K562 (cell line): ENCODE data around the gene NPY5R. TPM values are rescaled to one million over a fixed set of nuclear protein-coding genes. Genes with fewer than 3 reads are reported as not detected.

Experiments
- ATAC-seq: fragments of 200-7000 bp; cut with Tn5 transposase; 3 replicates; pipeline ENCODE4 v1.9.1; 2020; ENCODE audit warnings: moderate library complexity
- BruUV-seq: library from RNA; stranded (reverse); fragments of 400-500 nt; replicated peaks from 2 replicates; lab custom pipeline; 2021; lab: Mats Ljungman, UMichigan
- CTCF ChIA-PET: fragments of 300-600 bp; formaldehyde crosslinking; extraction: SDS; loops from one replicate; lab custom pipeline; 2021; ENCODE audit warnings: low intra/inter-chr PET ratio; lab: Yijun Ruan, JAX
- POLR2A ChIA-PET: fragments of 300-600, 350-650 bp; sonication (Branson Sonifier 250); formaldehyde crosslinking; extraction: SDS; loops from one replicate; lab custom pipeline; 2021; ENCODE audit warnings: antibody characterized with exemption, inconsistent platforms; lab: Yijun Ruan, JAX
- DNase-seq, 4 experiments: peaks; one replicate each; pipeline versions ENCODE4 v3.0.0 to v3.0.0-alpha.2; 2011 to 2018; ENCODE audit warnings: low spot score in 3 of 4, mixed read lengths in 3 of 4; ENCODE audit errors: extremely low read depth in 1 of 4
- FAIRE-seq: peaks from 2 replicates; lab custom pipeline; 2011; peaks lifted over from hg19 to GRCh38; lab: Jason Lieb, UNC
- H2AFZ ChIP-seq: 2 replicates; pipeline ENCODE4 v1.6.0; 2011; ENCODE audit warnings: low read depth, low read length, control low read depth, inconsistent platforms
- H3K27ac ChIP-seq: fragments of 200-600 bp; 3 replicates; pipeline ENCODE4 v1.8.0; 2011; ENCODE audit warnings: low read depth, mild to moderate bottlenecking, control low read depth, inconsistent platforms, low read length, moderate library complexity, mixed read lengths; ENCODE audit errors: extremely low read depth
- H3K27me3 ChIP-seq, 2 experiments: fragments of 300-600 bp in 1 of 2; 2 replicates in 1 of 2; 3 replicates in 1 of 2; pipeline versions ENCODE4 v1.6.0 to v1.8.0; 2011; ENCODE audit warnings: inconsistent platforms in 2 of 2, low read length in 2 of 2, mild to moderate bottlenecking in 1 of 2, mixed read lengths in 1 of 2, moderate library complexity in 1 of 2; ENCODE audit not compliant: control insufficient read depth in 2 of 2, insufficient read depth in 2 of 2
- H3K36me3 ChIP-seq: fragments of 300-600 bp; 3 replicates; pipeline ENCODE4 v1.8.0; 2011; ENCODE audit warnings: mild to moderate bottlenecking, low read length, inconsistent platforms; ENCODE audit not compliant: control insufficient read depth, insufficient read depth
- H3K4me1 ChIP-seq, 2 experiments: fragments of 200-600 bp in 1 of 2; replicated peaks in 1 of 2; 2 replicates in 1 of 2; 3 replicates in 1 of 2; pipeline versions ENCODE4 v1.5.1 to v1.8.0; 2011; ENCODE audit warnings: inconsistent platforms in 2 of 2, low read length in 2 of 2, mild to moderate bottlenecking in 1 of 2, mixed read lengths in 1 of 2, moderate library complexity in 1 of 2; ENCODE audit not compliant: control insufficient read depth in 2 of 2, insufficient read depth in 2 of 2
- H3K4me2 ChIP-seq: 2 replicates; pipeline ENCODE4 v1.6.1; 2011; ENCODE audit warnings: low read length, control low read depth, inconsistent platforms, mixed read lengths; ENCODE audit not compliant: insufficient read depth
- H3K4me3 ChIP-seq: fragments of 200-600 bp; sonication (generic), shearing (Covaris generic); 2 replicates; pipeline ENCODE4 v1.5.1; 2016; ENCODE audit warnings: control low read depth, inconsistent platforms
- H3K79me2 ChIP-seq: fragments of 200-600 bp; 3 replicates; pipeline ENCODE4 v1.8.0; 2011; ENCODE audit warnings: low read length, inconsistent platforms; ENCODE audit not compliant: control insufficient read depth, insufficient read depth
- H3K9ac ChIP-seq, 2 experiments: 2 replicates each; pipeline versions ENCODE4 v1.6.0 to v1.6.1; 2011; ENCODE audit warnings: low read depth in 2 of 2, low read length in 2 of 2, control low read depth in 1 of 2, inconsistent platforms in 1 of 2, mild to moderate bottlenecking in 1 of 2, mixed read lengths in 1 of 2; ENCODE audit not compliant: insufficient read depth in 1 of 2
- H3K9me1 ChIP-seq: one replicate; pipeline ENCODE4 v1.6.0; 2011; ENCODE audit warnings: inconsistent platforms, mild to moderate bottlenecking, low read length, moderate library complexity; ENCODE audit not compliant: control insufficient read depth, insufficient read depth
- H3K9me3 ChIP-seq: replicated peaks from 2 replicates; pipeline ENCODE4 v1.5.1; 2011; ENCODE audit warnings: low read depth, low read length, inconsistent platforms; ENCODE audit not compliant: control insufficient read depth, insufficient read depth
- H4K20me1 ChIP-seq: replicated peaks from 2 replicates; pipeline ENCODE4 v1.6.1; 2011; ENCODE audit warnings: low read length, inconsistent platforms, mixed read lengths; ENCODE audit not compliant: control insufficient read depth, insufficient read depth
- BRD4 ChIP-seq: fragments of 200-600 bp; sonication (generic); IDR thresholded peaks from 2 replicates; pipeline ENCODE4 v1.6.1; 2017; ENCODE audit warnings: inconsistent platforms
- CBFA2T2 ChIP-seq: fragments of 450-650 bp; conservative IDR thresholded peaks from 2 replicates; pipeline ENCODE4 v1.6.1; 2017; ENCODE audit warnings: mild to moderate bottlenecking
- GABPB1 ChIP-seq: sonication (generic); formaldehyde crosslinking; IDR thresholded peaks from 2 replicates; pipeline ENCODE4 v1.8.0; 2022; ENCODE audit warnings: mild to moderate bottlenecking, missing genetic modification reagents
- HCFC1 ChIP-seq: IDR thresholded peaks from 2 replicates; pipeline ENCODE4 v1.6.1; 2012; ENCODE audit warnings: low read depth, low read length, improper control_type of control experiment
- HDAC2 ChIP-seq: fragments of 450-650 bp; IDR thresholded peaks from 2 replicates; pipeline ENCODE4 v1.6.1; 2016; ENCODE audit warnings: mild to moderate bottlenecking
- KDM5B ChIP-seq: fragments of 200-600 bp; sonication (generic); IDR thresholded peaks from 2 replicates; pipeline ENCODE4 v1.6.1; 2012; ENCODE audit warnings: low read depth, mild to moderate bottlenecking, moderate library complexity, low read length, control low read depth, inconsistent platforms; ENCODE audit not compliant: insufficient replicate concordance
- MAX ChIP-seq: sonication (generic); formaldehyde crosslinking; IDR thresholded peaks from 2 replicates; pipeline ENCODE4 v1.9.0; 2022; ENCODE audit warnings: mild to moderate bottlenecking, missing genetic modification reagents
- MEF2D ChIP-seq: conservative IDR thresholded peaks from 2 replicates; pipeline ENCODE4 v1.6.1; 2016; ENCODE audit warnings: low read depth, missing genetic modification characterization, missing compliant biosample characterization
- MEIS2 ChIP-seq: fragments of 450-650 bp; IDR thresholded peaks from 2 replicates; pipeline ENCODE4 v1.6.1; 2014; ENCODE audit warnings: mild to moderate bottlenecking; ENCODE audit not compliant: partially characterized antibody
- PCBP1 ChIP-seq: fragments of 200-400 bp; formaldehyde crosslinking; IDR thresholded peaks from 2 replicates; pipeline ENCODE4 v1.6.1; 2018; ENCODE audit warnings: mild to moderate bottlenecking, low read depth, low read length; ENCODE audit not compliant: poor library complexity, severe bottlenecking
- PCBP2 ChIP-seq: fragments of 200-400 bp; formaldehyde crosslinking; IDR thresholded peaks from 2 replicates; pipeline ENCODE4 v1.6.1; 2018; ENCODE audit warnings: low read length, low read depth, mild to moderate bottlenecking, moderate library complexity; ENCODE audit not compliant: poor library complexity, severe bottlenecking
- SMARCA5 ChIP-seq: fragments of 450-650 bp; IDR thresholded peaks from 2 replicates; pipeline ENCODE4 v1.6.1; 2016
- TBP ChIP-seq: optimal IDR thresholded peaks from 2 replicates; pipeline ENCODE3; 2011; ENCODE audit warnings: low read depth, low read length, improper control_type of control experiment
- TOE1 ChIP-seq, 2 experiments: fragments of 450-650 bp in 1 of 2; sonication (generic) in 1 of 2; formaldehyde crosslinking in 1 of 2; IDR thresholded peaks; 2 replicates each; pipeline versions ENCODE4 v1.7.1 to v1.8.0; 2016 to 2022; ENCODE audit warnings: borderline replicate concordance in 2 of 2, mild to moderate bottlenecking in 2 of 2, antibody characterized with exemption in 1 of 2, inconsistent platforms in 1 of 2, low read depth in 1 of 2, missing genetic modification reagents in 1 of 2, moderate library complexity in 1 of 2
- XRCC4 ChIP-seq: IDR thresholded peaks from one replicate; pipeline ENCODE4 v1.6.1; 2011; ENCODE audit not compliant: insufficient read depth, insufficient read length; ENCODE audit errors: extremely low read depth
- ZBTB26 ChIP-seq: fragments of 450-650 bp; formaldehyde crosslinking; IDR thresholded peaks from 2 replicates; pipeline ENCODE4 v1.4.0; 2022; ENCODE audit warnings: missing genetic modification characterization
- ZHX1 ChIP-seq: fragments of 150-350 bp; conservative IDR thresholded peaks from 2 replicates; pipeline ENCODE4 v1.6.1; 2014; ENCODE audit warnings: low read length
- ZNF134 ChIP-seq: fragments of 250-450 bp; sonication (Bioruptor Pico); conservative IDR thresholded peaks from 2 replicates; pipeline ENCODE4 v1.4.0; 2020
- WGBS: fragments of 100-300 bp; shearing (Covaris generic); methylation state at CpG from one replicate; pipeline ENCODE4 v1.1.6; 2016; ENCODE audit warnings: low coverage, mixed read lengths; ENCODE audit not compliant: insufficient coverage; ENCODE audit errors: missing lambda C conversion rate; 5-methylcytosine and 5-hydroxymethylcytosine counted together
- in situ Hi-C: fragments of 300-500 bp; cut with MboI; formaldehyde crosslinking; loops from 4 replicates; pipeline ENCODE4 v1.15.0; 2018; ENCODE audit warnings: inconsistent platforms, mixed read lengths
- intact Hi-C: fragments of 100-400 bp; cut with micrococcal nuclease; formaldehyde crosslinking; loops from 2 replicates; pipeline ENCODE4 v1.14.2; 2022
- polyA plus RNA-seq, 8 experiments: library from polyadenylated mRNA; depleted of rRNA in 4 of 8; stranded (reverse) in 5 of 8; unstranded in 3 of 8; fragments of >200 nt; fragmentation: Nextera tagmentation in 2 of 8; fragmentation: Illumina TruSeq in 1 of 8; extraction: Ambion mirVana in 2 of 8; extraction: Trizol in 1 of 8; gene quantifications; 2 replicates each; pipeline versions ENCODE4 v1.2.1 to v1.2.3, GENCODE V29; 2011 to 2014; ENCODE audit warnings: inconsistent platforms in 1 of 8, missing spikeins in 1 of 8
- total RNA-seq, 7 experiments: library from RNA; depleted of rRNA in 6 of 7; stranded (reverse); fragments of >200 nt in 6 of 7; fragmentation: Illumina TruSeq in 2 of 7; extraction: Trizol in 2 of 7; gene quantifications; 2 replicates each; pipeline versions ENCODE4 v1.2.1 to v1.2.3, GENCODE V29; 2011 to 2021; ENCODE audit warnings: low replicate concordance in 1 of 7

Gene NPY5R
- total and polyA plus RNA-seq, 9 of the 15 experiments (the other 6 are each of a cell fraction or from before 2014, with no cell fraction given) = not detected

GRCh38 chr4:163378661-163379060 is 35.0 kb downstream of the NPY5R start (continued):
- no peak for TF ChIP-seq KDM5B
- TF ChIP-seq PCBP2 = no peak
- no peak for TF ChIP-seq ZBTB26 (CRISPR knock-in tag)

GRCh38 chr4:163380703-163381102 is 37.0 kb downstream of the NPY5R start:
- H3K4me3 ChIP-seq = no peak overlapping the region
- WGBS = 1% methylated on average over 5 of the region's 5 CpGs
- DNase-seq = no peak
- ATAC-seq = no peak
- H4K20me1 ChIP-seq = no peaks in the 10 kb centered on the region
- no peak overlapping the region for H2AFZ ChIP-seq
- H3K9me1 ChIP-seq = no peaks in the 10 kb centered on the region
- no TSS peak for BruUV-seq
- no peaks in the 10 kb centered on the region for H3K36me3 ChIP-seq
- no peak for FAIRE-seq
- in situ Hi-C loops = no loop called here
- POLR2A ChIA-PET = interaction anchor here (0.6 kb wide), 1 partner anchor 11 kb away, joined by 3 read pairs; no protein-coding TSS in a partner anchor
- no peak overlapping the region for H3K27ac ChIP-seq
- H3K79me2 ChIP-seq = no peaks in the 10 kb centered on the region
- no peaks in the 10 kb centered on the region for H3K4me1 ChIP-seq
- CTCF ChIA-PET = no interaction called here
- no peak overlapping the region for H3K4me2 ChIP-seq
- H3K27me3 ChIP-seq = no peaks in the 10 kb centered on the region
- intact Hi-C loops = no loop called here
- H3K9ac ChIP-seq = no peak overlapping the region
- no peaks in the 10 kb centered on the region for H3K9me3 ChIP-seq
- no peak for TF ChIP-seq ZNF134 (CRISPR knock-in tag)
- no peak for TF ChIP-seq HDAC2
- TF ChIP-seq XRCC4 = no peak
- TF ChIP-seq MEIS2 = no peak
- TF ChIP-seq TOE1 (IDR thresholded peaks at IDR 0.05; ENCODE audit: borderline replicate concordance) = no peak
- no peak for TF ChIP-seq TOE1 (CRISPR knock-in tag; IDR thresholded peaks at IDR 0.05; ENCODE audit: borderline replicate concordance, low read depth)
- TF ChIP-seq BRD4 = no peak
- TF ChIP-seq PCBP1 = no peak
- TF ChIP-seq GABPB1 (CRISPR knock-in tag) = no peak
- TF ChIP-seq ZHX1 = no peak
- no peak for TF ChIP-seq MAX (CRISPR knock-in tag)
- TF ChIP-seq HCFC1 = no peak
- TF ChIP-seq TBP = no peak
- no peak for TF ChIP-seq SMARCA5
- TF ChIP-seq CBFA2T2 = no peak
- TF ChIP-seq MEF2D = no peak
